C4-2B (cell line): Measurements from ENCODE around the gene GPR12.

Experiments
- ZFX ChIP-seq: fragments of 450-650 bp; IDR thresholded peaks from 2 replicates; pipeline ENCODE4 v1.6.1; 2017
- TF ChIP-seq, protein P1 (sequence below): fragments of 450-650 bp; conservative IDR thresholded peaks from 2 replicates; pipeline ENCODE4 v1.5.1; 2017; ENCODE audit warnings: mild to moderate bottlenecking

DNA sequence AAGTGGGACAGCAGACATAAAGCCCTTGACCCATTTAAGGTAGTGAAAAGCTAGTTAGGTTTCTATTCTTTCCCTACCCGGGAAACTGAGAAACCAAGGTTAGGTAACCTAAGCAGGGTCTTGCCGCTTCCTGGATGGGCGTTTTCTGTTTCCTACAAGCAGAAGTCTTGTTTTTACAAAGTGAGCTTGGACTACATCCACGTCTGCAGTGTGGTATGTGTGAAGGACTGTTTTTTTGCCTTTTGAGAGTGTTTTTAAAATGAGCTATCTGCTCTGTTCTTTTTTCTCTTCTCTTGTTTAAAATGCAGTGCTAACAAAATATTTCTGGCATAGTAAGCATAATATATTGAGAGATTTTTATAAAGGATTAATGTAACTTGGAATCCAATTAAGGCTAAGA lies 49.4 kb downstream of the GPR12 start:
- TF ChIP-seq ZFX = no peak
- TF ChIP-seq, protein P1, sequence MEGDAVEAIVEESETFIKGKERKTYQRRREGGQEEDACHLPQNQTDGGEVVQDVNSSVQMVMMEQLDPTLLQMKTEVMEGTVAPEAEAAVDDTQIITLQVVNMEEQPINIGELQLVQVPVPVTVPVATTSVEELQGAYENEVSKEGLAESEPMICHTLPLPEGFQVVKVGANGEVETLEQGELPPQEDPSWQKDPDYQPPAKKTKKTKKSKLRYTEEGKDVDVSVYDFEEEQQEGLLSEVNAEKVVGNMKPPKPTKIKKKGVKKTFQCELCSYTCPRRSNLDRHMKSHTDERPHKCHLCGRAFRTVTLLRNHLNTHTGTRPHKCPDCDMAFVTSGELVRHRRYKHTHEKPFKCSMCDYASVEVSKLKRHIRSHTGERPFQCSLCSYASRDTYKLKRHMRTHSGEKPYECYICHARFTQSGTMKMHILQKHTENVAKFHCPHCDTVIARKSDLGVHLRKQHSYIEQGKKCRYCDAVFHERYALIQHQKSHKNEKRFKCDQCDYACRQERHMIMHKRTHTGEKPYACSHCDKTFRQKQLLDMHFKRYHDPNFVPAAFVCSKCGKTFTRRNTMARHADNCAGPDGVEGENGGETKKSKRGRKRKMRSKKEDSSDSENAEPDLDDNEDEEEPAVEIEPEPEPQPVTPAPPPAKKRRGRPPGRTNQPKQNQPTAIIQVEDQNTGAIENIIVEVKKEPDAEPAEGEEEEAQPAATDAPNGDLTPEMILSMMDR = no peak
